ENCODE data around the gene RPLP2. TPM values are rescaled to one million over a fixed set of nuclear protein-coding genes. Genes with fewer than 3 reads are reported as not detected.

RPLP2 gene
- total and polyA plus RNA-seq, 9 donors = 1,485 to 2,136 (median 1,808) TPM

DNA sequence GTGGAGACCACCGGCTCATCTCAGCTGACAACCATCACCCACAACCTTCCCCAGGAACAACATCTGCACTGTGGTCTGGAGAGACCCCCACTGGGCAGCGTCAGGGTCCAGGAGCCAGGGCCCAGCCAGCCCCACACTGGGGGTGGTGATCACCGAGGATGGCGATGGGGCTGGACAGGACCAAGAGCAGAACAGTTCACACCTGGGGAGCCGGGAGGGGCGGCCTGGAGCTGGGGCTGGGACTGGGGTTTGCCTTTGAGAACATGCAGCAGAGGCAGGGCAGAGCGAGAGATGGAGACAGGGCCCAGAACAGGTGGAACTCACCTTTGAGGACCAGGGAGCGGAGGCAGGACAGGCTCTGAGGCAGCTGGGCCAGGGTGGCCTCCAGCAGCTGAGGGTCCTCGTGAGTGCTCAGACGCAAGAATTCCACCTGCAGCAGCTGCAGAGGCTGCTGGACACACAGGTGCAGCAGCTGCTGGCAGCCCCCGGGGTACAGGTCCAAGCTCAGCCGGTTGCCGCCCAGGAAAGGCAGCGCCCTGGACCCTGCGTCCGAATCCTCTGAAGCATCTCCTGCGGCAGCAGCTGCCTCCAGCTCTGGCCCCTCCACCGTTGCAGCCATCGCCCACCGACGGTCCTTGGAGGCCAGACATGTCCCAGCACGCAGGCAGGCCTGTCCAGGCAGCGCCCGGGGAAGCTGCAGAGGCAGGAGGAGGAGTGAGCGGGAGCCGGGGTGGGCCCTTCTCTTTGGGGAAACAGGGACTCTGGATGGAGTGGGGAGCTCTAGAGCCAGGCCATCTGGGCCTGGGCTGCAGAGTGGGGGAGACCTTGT lies 5.8 kb upstream of the RPLP2 start:
- peak overlapping the region; percentile 56 for H3K4me3 ChIP-seq (ENCODE audit: low read length)
- H3K27ac ChIP-seq (ENCODE audit: low read length) = no peak overlapping the region
- peaks cover 41% of the 10 kb centered on the region for H3K4me1 ChIP-seq (ENCODE audit: control insufficient read depth, insufficient read depth, low read length)
- 40% methylated on average over 24 of the region's 26 CpGs for WGBS (ENCODE audit: insufficient coverage)
- no peaks in the 10 kb centered on the region for H3K9me3 ChIP-seq (replicated peaks; ENCODE audit: control insufficient read depth, low read depth, low read length)
- H3K36me3 ChIP-seq (ENCODE audit: control insufficient read depth, insufficient read depth, low read length) = peaks cover 32% of the 10 kb centered on the region
- DNase-seq = no peak
- no peaks in the 10 kb centered on the region for H3K27me3 ChIP-seq (ENCODE audit: control insufficient read depth, insufficient read depth, low read length)

- no peaks in the 10 kb centered on the region for H3K9me3 ChIP-seq (replicated peaks; ENCODE audit: control insufficient read depth, low read depth, low read length)
- H3K27me3 ChIP-seq (ENCODE audit: control insufficient read depth, insufficient read depth, low read length) = no peaks in the 10 kb centered on the region
- peaks cover 43% of the 10 kb centered on the region for H3K4me1 ChIP-seq (ENCODE audit: control insufficient read depth, insufficient read depth, low read length)
- peak overlapping the region; percentile 56 for H3K4me3 ChIP-seq (ENCODE audit: low read length)
- 4% methylated on average over 15 of the region's 18 CpGs for WGBS (ENCODE audit: insufficient coverage)
- peaks cover 29% of the 10 kb centered on the region for H3K36me3 ChIP-seq (ENCODE audit: control insufficient read depth, insufficient read depth, low read length)
- DNase-seq = no peak
- H3K27ac ChIP-seq (ENCODE audit: low read length) = no peak overlapping the region
Measured at GRCh38 chr11:804599-804964, 5.2 kb upstream of the RPLP2 start.

GRCh38 chr11:808427-809286 lies 1.1 kb upstream of the RPLP2 start:
- Histone ChIP-seq H3K4me1 (ENCODE audit: control insufficient read depth, insufficient read depth, low read length) (peaks cover 53% of the 10 kb centered on the region), H3K27ac (ENCODE audit: low read length) (peak overlapping the region; percentile 98), H3K4me3 (ENCODE audit: low read length) (peak overlapping the region; percentile 97), H3K36me3 (ENCODE audit: control insufficient read depth, insufficient read depth, low read length) (peaks cover 25% of the 10 kb centered on the region), H3K9me3 (replicated peaks; ENCODE audit: control insufficient read depth, low read depth, low read length) (no peaks in the 10 kb centered on the region), H3K27me3 (ENCODE audit: control insufficient read depth, insufficient read depth, low read length) (no peaks in the 10 kb centered on the region)
- 20% methylated on average over 25 of the region's 36 CpGs for WGBS (ENCODE audit: insufficient coverage)
- no peak for DNase-seq

DNA sequence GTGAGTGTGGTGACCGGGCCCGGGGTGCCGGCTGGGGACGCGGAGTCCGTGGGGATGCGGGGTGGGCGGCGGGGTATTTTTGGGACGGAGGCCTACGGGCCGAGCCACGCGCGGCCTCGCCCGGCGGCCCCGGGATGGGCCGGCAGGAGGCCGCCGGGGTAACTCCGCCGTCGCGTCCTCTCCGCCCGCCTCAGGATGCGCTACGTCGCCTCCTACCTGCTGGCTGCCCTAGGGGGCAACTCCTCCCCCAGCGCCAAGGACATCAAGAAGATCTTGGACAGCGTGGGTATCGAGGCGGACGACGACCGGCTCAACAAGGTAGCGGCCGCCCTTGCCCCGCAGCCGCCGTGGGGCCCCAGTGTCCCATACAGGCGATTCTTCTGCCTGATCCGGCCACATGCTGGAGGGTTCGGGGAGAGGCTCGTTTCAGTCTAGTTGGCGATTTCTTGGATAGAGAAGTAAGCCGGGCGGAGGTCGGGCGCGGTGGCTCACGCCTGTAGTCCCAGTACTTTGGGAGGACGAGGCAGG lies 337 bp downstream of the RPLP2 start:
- peaks cover 30% of the 10 kb centered on the region for H3K36me3 ChIP-seq (ENCODE audit: control insufficient read depth, insufficient read depth, low read length)
- WGBS (ENCODE audit: insufficient coverage) = under 1% methylated on average over 45 of the region's 55 CpGs
- H3K27ac ChIP-seq (ENCODE audit: low read length) = peak overlapping the region; percentile 72
- H3K4me1 ChIP-seq (ENCODE audit: control insufficient read depth, insufficient read depth, low read length) = peaks cover 40% of the 10 kb centered on the region
- no peaks in the 10 kb centered on the region for H3K9me3 ChIP-seq (replicated peaks; ENCODE audit: control insufficient read depth, low read depth, low read length)
- no peak for DNase-seq
- H3K4me3 ChIP-seq (ENCODE audit: low read length) = peak overlapping the region; percentile 97
- H3K27me3 ChIP-seq (ENCODE audit: control insufficient read depth, insufficient read depth, low read length) = no peaks in the 10 kb centered on the region

GRCh38 chr11:811446-812245 lies 1.9 kb downstream of the RPLP2 start:
- peak; percentile 51 for DNase-seq
- no peaks in the 10 kb centered on the region for H3K27me3 ChIP-seq (ENCODE audit: control insufficient read depth, insufficient read depth, low read length)
- H3K36me3 ChIP-seq (ENCODE audit: control insufficient read depth, insufficient read depth, low read length) = peaks cover 39% of the 10 kb centered on the region
- peak overlapping the region; percentile 32 for H3K27ac ChIP-seq (ENCODE audit: low read length)
- H3K4me1 ChIP-seq (ENCODE audit: control insufficient read depth, insufficient read depth, low read length) = peaks cover 33% of the 10 kb centered on the region
- no peak overlapping the region for H3K4me3 ChIP-seq (ENCODE audit: low read length)
- H3K9me3 ChIP-seq (replicated peaks; ENCODE audit: control insufficient read depth, low read depth, low read length) = no peaks in the 10 kb centered on the region
- 78% methylated on average over 11 of the region's 14 CpGs for WGBS (ENCODE audit: insufficient coverage)

- no peak for DNase-seq
- H3K4me3 ChIP-seq (ENCODE audit: low read length) = no peak overlapping the region
Measured at GRCh38 chr11:812390-812789, 2.6 kb downstream of the RPLP2 start.

DNA sequence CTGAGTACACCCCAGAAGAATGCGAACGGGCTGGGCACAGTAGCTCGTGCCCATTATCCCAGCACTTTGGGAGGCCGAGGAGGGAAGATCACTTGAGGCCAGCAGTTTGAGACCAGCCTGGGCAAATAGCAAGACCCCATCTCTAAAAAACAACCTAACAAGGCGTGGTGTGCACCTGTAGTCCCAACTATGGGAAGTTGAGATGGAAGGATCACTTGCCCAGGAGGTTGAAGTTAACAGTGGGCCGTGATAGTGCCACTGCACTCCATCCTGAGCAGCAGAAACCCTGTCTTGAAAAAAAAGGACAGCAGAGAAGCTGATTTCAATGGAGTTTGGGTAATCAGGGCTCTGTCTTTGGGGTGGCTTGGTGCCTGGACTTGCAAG lies 3.3 kb downstream of the RPLP2 start:
- Histone ChIP-seq H3K9me3 (replicated peaks; ENCODE audit: control insufficient read depth, low read depth, low read length) (no peaks in the 10 kb centered on the region), H3K27me3 (ENCODE audit: control insufficient read depth, insufficient read depth, low read length) (no peaks in the 10 kb centered on the region), H3K27ac (ENCODE audit: low read length) (no peak overlapping the region), H3K36me3 (ENCODE audit: control insufficient read depth, insufficient read depth, low read length) (peaks cover 39% of the 10 kb centered on the region), H3K4me1 (ENCODE audit: control insufficient read depth, insufficient read depth, low read length) (peaks cover 33% of the 10 kb centered on the region), H3K4me3 (ENCODE audit: low read length) (no peak overlapping the region)
- no peak for DNase-seq
- WGBS (ENCODE audit: insufficient coverage) = 100% methylated on average over 1 of the region's 6 CpGs

More at GRCh38 chr11:812390-812789, 2.6 kb downstream of the RPLP2 start:
- WGBS (ENCODE audit: insufficient coverage) = 70% methylated on average over 1 of the region's 3 CpGs
- no peak overlapping the region for H3K27ac ChIP-seq (ENCODE audit: low read length)
- H3K4me1 ChIP-seq (ENCODE audit: control insufficient read depth, insufficient read depth, low read length) = peaks cover 33% of the 10 kb centered on the region
- peaks cover 39% of the 10 kb centered on the region for H3K36me3 ChIP-seq (ENCODE audit: control insufficient read depth, insufficient read depth, low read length)
- H3K9me3 ChIP-seq (replicated peaks; ENCODE audit: control insufficient read depth, low read depth, low read length) = no peaks in the 10 kb centered on the region
- H3K27me3 ChIP-seq (ENCODE audit: control insufficient read depth, insufficient read depth, low read length) = no peaks in the 10 kb centered on the region

DNA sequence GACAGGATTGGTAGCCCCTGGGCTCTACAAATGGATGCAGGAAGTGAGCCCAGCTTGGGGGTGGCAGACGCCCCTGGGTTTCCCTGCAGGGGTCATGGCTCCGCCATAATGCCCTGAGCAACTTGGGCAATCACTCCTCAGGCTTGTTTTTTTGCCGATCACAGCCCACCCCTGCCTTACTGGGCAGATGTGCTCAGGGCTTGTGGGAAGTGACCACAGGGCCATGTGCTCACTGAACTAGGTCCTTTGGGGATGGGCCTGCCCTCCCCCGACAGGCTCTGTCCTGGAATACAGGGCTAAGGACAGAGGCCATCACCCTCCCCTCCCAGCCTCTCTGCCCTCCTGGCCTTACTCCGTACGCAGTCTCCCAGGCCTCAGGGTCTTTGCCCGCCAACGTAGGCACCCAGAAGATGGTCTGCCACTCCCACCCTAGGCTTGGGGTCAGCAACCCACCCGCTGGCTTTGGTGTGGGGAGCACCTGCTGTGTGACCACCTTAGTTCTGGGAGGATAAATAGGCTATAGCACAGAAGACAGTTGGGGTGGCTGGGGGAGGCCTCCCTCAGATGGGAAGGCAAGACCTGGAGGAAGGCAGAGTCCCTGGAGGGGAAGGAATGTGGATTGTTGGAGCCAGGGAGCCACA lies 3.8 kb downstream of the RPLP2 start:
- Histone ChIP-seq H3K36me3 (ENCODE audit: control insufficient read depth, insufficient read depth, low read length) (peaks cover 39% of the 10 kb centered on the region), H3K27ac (ENCODE audit: low read length) (no peak overlapping the region), H3K27me3 (ENCODE audit: control insufficient read depth, insufficient read depth, low read length) (no peaks in the 10 kb centered on the region), H3K4me1 (ENCODE audit: control insufficient read depth, insufficient read depth, low read length) (peaks cover 31% of the 10 kb centered on the region), H3K4me3 (ENCODE audit: low read length) (no peak overlapping the region), H3K9me3 (replicated peaks; ENCODE audit: control insufficient read depth, low read depth, low read length) (no peaks in the 10 kb centered on the region)
- no peak for DNase-seq
- 85% methylated on average over 4 of the region's 9 CpGs for WGBS (ENCODE audit: insufficient coverage)

DNA sequence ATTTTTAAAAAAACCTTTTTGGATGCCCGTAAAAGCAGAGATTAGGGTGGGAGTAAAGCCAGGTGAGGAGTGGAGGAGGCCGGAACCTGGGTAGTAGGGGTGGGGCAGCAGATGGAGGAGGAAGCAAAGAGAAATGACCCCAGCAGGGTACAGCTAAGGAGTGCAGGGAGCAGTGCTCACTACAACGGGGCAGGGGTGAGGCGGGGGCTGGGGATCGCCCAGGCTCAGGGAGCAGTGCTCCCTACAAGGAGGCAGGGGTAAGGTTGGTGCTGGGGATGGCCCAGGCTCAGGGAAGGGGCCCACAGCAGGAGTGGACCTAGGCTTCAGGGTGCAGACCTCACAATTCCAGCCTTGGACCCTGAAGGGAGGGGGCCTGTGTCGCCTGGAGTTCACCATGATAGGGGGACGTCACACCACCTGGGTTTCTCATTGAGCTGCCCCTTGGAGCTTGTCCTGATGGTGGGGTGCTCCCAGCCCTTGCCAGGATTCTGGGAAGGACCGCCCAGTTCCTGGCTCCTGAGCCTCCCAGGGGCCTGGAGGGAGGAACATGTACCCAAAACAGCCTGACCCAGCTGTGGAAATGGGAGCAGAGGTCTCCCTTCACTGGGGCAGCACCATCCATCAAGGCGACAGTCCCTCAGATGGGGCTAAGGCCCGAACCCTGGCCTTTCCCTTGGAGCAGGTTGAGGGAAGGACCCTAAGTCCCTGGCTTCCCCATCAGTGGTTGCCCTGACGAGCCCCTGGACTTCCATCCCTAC lies 6.1 kb downstream of the RPLP2 start:
- H3K36me3 ChIP-seq (ENCODE audit: control insufficient read depth, insufficient read depth, low read length) = peaks cover 39% of the 10 kb centered on the region
- no peak overlapping the region for H3K4me3 ChIP-seq (ENCODE audit: low read length)
- H3K27ac ChIP-seq (ENCODE audit: low read length) = no peak overlapping the region
- H3K9me3 ChIP-seq (replicated peaks; ENCODE audit: control insufficient read depth, low read depth, low read length) = no peaks in the 10 kb centered on the region
- peaks cover 33% of the 10 kb centered on the region for H3K4me1 ChIP-seq (ENCODE audit: control insufficient read depth, insufficient read depth, low read length)
- 75% methylated on average over 8 of the region's 11 CpGs for WGBS (ENCODE audit: insufficient coverage)
- H3K27me3 ChIP-seq (ENCODE audit: control insufficient read depth, insufficient read depth, low read length) = no peaks in the 10 kb centered on the region
- DNase-seq = no peak

All from muscle of leg (tissue), 11 donors.